ENCODE data around the gene PRSS50.

- TF ChIP-seq POLR2A (IDR thresholded peaks at IDR 0.05; ENCODE audit: low read length) (no peak), GATA1 (IDR thresholded peaks at IDR 0.05; ENCODE audit: low read depth, low read length) (no peak)
These were observed 51.2 kb downstream of the PRSS50 start for GRCh38 chr3:46666453-46666845.

Data from erythroblast (primary cell).